T-cell (primary cell): ENCODE results near the gene CTDP1. TPM values are rescaled to one million over a fixed set of nuclear protein-coding genes. Genes with fewer than 3 reads are reported as not detected.

Experiments used
- ATAC-seq, 4 experiments: fragments of 200-7000 bp in 3 of 4; fragments of 150-1000 bp in 1 of 4; cut with Tn5 transposase; replicated peaks in 1 of 4; 1 replicate in 3 of 4; 2 replicates in 1 of 4; pipeline ENCODE4 v1.10.0; 2021; ENCODE audit warnings: moderate library complexity in 3 of 4, mild to moderate bottlenecking in 2 of 4, moderate number of reproducible peaks in 1 of 4
- CTCF ChIA-PET, 2 donors: fragments of 300-600 bp; sonication (Branson Sonifier 250); formaldehyde crosslinking; loops; one replicate each; lab custom pipeline; 2022; ENCODE audit warnings: antibody characterized with exemption in 2 of 2; lab: Charles Lee
- POLR2A ChIA-PET, 2 donors: fragments of 300-600 bp; sonication (Branson Sonifier 250); formaldehyde crosslinking; loops; one replicate each; lab custom pipeline; 2022; ENCODE audit warnings: antibody characterized with exemption in 2 of 2; lab: Charles Lee
- DNase-seq, 35 experiments: peaks; one replicate each; pipeline versions ENCODE4 v3.0.0 to v3.0.0-alpha.2; 2013 to 2023
- H3K27ac ChIP-seq: one replicate; pipeline ENCODE4 v1.5.1; 2013; ENCODE audit warnings: low read length
- H3K27me3 ChIP-seq, 2 experiments: replicated peaks in 1 of 2; 1 replicate in 1 of 2; 2 replicates in 1 of 2; pipeline versions ENCODE4 v1.6.1 to v1.7.0; 2013; ENCODE audit warnings: low read length in 1 of 2, mixed read lengths in 1 of 2; ENCODE audit not compliant: control insufficient read depth in 2 of 2, insufficient read depth in 2 of 2; ENCODE audit errors: extremely low read depth in 1 of 2
- H3K36me3 ChIP-seq, 2 donors: 1 replicate in 1 of 2; 2 replicates in 1 of 2; pipeline versions ENCODE4 v1.6.1 to v1.7.0; 2013; ENCODE audit warnings: low read length in 1 of 2; ENCODE audit not compliant: control insufficient read depth in 2 of 2, insufficient read depth in 1 of 2; ENCODE audit errors: extremely low read depth in 1 of 2
- H3K4me1 ChIP-seq, 2 experiments: 1 replicate in 1 of 2; 2 replicates in 1 of 2; pipeline versions ENCODE4 v1.6.1 to v1.7.0; 2013; ENCODE audit warnings: low read length in 2 of 2, mixed read lengths in 1 of 2; ENCODE audit not compliant: insufficient read depth in 2 of 2, control insufficient read depth in 1 of 2; ENCODE audit errors: extremely low read depth in 1 of 2
- H3K4me3 ChIP-seq, 2 donors: 1 replicate in 1 of 2; 2 replicates in 1 of 2; pipeline versions ENCODE4 v1.5.1 to v1.7.0; 2013; ENCODE audit warnings: mild to moderate bottlenecking in 2 of 2, low read length in 1 of 2, moderate library complexity in 1 of 2; ENCODE audit not compliant: control insufficient read depth in 1 of 2; ENCODE audit errors: extremely low read depth in 1 of 2
- H3K9me3 ChIP-seq: 2 replicates; pipeline ENCODE4 v1.7.0; 2013
- H3K27ac Mint-ChIP-seq, 2 donors: one replicate each; pipeline ENCODE4 v1.8.0; 2020 to 2021; ENCODE audit warnings: mild to moderate bottlenecking in 2 of 2, mixed read lengths in 2 of 2
- H3K27me3 Mint-ChIP-seq, 2 donors: one replicate each; pipeline ENCODE4 v1.8.0; 2021 to 2022; ENCODE audit warnings: mixed read lengths in 2 of 2
- H3K36me3 Mint-ChIP-seq: one replicate; pipeline ENCODE4 v1.8.0; 2021; ENCODE audit warnings: mixed read lengths
- H3K4me1 Mint-ChIP-seq, 3 donors: one replicate each; pipeline ENCODE4 v1.8.0; 2020 to 2022; ENCODE audit warnings: mixed read lengths in 3 of 3, mild to moderate bottlenecking in 1 of 3
- H3K4me3 Mint-ChIP-seq, 3 donors: one replicate each; pipeline ENCODE4 v1.8.0; 2020 to 2022; ENCODE audit warnings: mild to moderate bottlenecking in 3 of 3, mixed read lengths in 3 of 3, moderate library complexity in 3 of 3
- H3K9me3 Mint-ChIP-seq, 3 donors: one replicate each; pipeline ENCODE4 v1.8.0; 2020 to 2022; ENCODE audit warnings: mixed read lengths in 3 of 3
- WGBS: methylation state at CpG from one replicate; pipeline ENCODE4 v1.1.5; 2013; ENCODE audit warnings: missing lambda C conversion rate; ENCODE audit not compliant: insufficient coverage; 5-methylcytosine and 5-hydroxymethylcytosine counted together
- total RNA-seq, 35 experiments: library from RNA in 6 of 35; stranded (reverse) in 6 of 35; fragments of 120-200 nt in 1 of 35; gene quantifications; one replicate each; pipeline versions ENCODE4 v1.2.1 to v1.2.4 and lab custom pipeline; 2013 to 2026

Gene CTDP1
- total RNA-seq, 5 donors from 2014 or later (not counting 1 experiment from before 2014, with no cell fraction given) = 46.3 to 78.0 (median 49.4) TPM

DNA sequence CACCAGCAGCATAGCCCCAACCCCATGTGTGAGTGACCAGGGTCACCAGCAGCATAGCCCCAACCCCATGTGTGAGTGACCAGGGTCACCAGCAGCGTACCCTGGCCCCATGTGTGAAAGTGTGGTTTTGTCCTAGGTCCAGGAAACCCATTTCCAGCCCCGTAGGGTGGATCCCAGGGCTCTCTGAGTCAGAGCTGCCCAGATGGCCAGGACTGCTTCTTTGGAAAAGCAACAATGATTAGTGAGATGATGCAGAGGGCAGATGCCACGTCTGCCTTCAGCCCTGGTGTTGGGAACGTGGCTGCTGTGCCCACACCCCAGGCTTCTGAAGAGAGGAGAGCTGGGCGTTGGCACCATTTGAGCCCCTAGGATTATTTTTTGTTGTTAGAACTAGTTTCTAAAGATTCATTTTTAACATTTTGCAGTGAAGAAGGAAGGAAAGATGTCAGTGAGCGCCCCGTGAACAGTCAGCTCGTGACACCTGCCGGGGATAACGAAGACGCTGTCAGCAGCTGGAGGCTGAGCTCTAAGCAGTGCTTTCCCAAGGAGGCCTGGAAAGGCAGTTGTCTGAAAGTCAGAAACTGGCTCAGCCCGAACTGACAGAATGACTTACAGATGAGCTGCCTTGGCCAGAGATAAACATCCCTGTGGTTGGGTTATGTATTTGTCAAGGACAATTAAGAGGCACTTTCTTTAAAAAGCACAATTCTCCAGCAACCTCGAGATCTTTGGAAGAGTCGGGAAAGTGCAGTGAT, 86.1 kb downstream of the CTDP1 start:
- ChIA-PET POLR2A (no interaction called here), CTCF (no interaction called here)
- Mint-ChIP-seq H3K27ac (no peak overlapping the region), H3K36me3 (no peaks in the 10 kb centered on the region), H3K4me1 (no peaks in the 10 kb centered on the region), H3K4me3 (no peak overlapping the region), H3K9me3 (peaks cover 14 to 29% (median 22%) of the 10 kb centered on the region in 3 donors), H3K27me3 (peaks cover 9 to 16% of the 10 kb centered on the region in 2 donors)
- Histone ChIP-seq H3K27ac (no peak overlapping the region), H3K4me3 (no peak overlapping the region), H3K9me3 (no peaks in the 10 kb centered on the region), H3K27me3 (peaks cover 0 to 32% of the 10 kb centered on the region in 2 experiments), H3K4me1 (no peaks in the 10 kb centered on the region), H3K36me3 (no peaks in the 10 kb centered on the region)
- no peak for ATAC-seq
- 65% methylated on average over 13 of the region's 14 CpGs for WGBS
- no peak for DNase-seq

DNA sequence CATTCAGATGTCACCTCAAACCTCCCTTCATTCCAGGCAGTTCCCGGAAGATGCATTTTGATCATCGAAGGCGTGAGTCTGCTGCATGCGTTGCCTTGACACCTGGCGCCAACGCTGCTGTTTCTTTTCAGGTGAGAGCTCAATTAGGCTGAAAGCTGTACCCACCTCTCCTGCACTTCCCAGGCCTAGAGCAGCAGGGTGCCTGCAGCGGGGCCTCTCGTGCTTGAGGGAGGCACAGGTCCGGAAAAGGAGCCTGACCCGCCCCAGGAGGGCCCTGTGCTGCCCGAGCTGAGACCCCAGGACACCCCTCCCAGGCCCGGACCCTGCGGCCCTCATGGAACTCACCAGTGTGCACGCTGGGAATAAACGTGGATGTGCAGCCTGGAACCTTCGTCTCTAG, 86.7 kb downstream of the CTDP1 start:
- no peaks in the 10 kb centered on the region for H3K4me1 Mint-ChIP-seq
- H3K36me3 Mint-ChIP-seq = no peaks in the 10 kb centered on the region
- no peak overlapping the region for H3K4me3 Mint-ChIP-seq
- Histone ChIP-seq H3K36me3 (no peaks in the 10 kb centered on the region), H3K4me3 (no peak overlapping the region), H3K4me1 (no peaks in the 10 kb centered on the region), H3K9me3 (no peaks in the 10 kb centered on the region), H3K27ac (no peak overlapping the region), H3K27me3 (peaks cover 0 to 32% of the 10 kb centered on the region in 2 experiments)
- no peak overlapping the region for H3K27ac Mint-ChIP-seq
- DNase-seq = no peak
- POLR2A ChIA-PET = no interaction called here
- 72% methylated on average over 14 of the region's 16 CpGs for WGBS
- CTCF ChIA-PET = no interaction called here
- peaks cover 11 to 25% (median 19%) of the 10 kb centered on the region in 3 donors for H3K9me3 Mint-ChIP-seq
- H3K27me3 Mint-ChIP-seq = peaks cover 9 to 16% of the 10 kb centered on the region in 2 donors
- no peak for ATAC-seq

DNA sequence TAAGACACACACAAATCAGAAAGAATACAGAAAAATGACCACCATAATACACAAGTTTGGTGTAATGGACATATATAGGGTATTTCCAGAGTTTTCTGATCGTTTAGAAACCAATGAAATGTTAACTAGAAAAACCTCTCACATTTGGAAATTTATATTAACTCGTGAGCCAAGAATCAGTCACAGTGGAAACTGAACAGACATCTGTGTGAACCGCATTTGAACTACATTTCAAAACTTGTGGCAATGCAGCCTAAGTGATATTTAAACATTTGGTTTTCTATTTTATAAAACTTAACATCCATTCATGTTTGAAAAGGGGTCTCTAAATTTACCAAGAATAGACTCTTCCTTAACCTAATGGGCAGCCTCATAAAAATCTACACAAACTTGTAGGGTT, 89.1 kb downstream of the CTDP1 start:
- H3K4me3 ChIP-seq = no peak overlapping the region
- Mint-ChIP-seq H3K9me3 (peaks cover 7 to 9% (median 8%) of the 10 kb centered on the region in 3 donors), H3K4me1 (no peaks in the 10 kb centered on the region), H3K27ac (no peak overlapping the region), H3K36me3 (no peaks in the 10 kb centered on the region), H3K27me3 (peaks cover 19 to 24% of the 10 kb centered on the region in 2 donors), H3K4me3 (no peak overlapping the region)
- H3K36me3 ChIP-seq = no peaks in the 10 kb centered on the region
- H3K4me1 ChIP-seq = no peaks in the 10 kb centered on the region
- H3K27ac ChIP-seq = no peak overlapping the region
- H3K9me3 ChIP-seq = no peaks in the 10 kb centered on the region
- no CpG with 5 or more reads among the region's 3 CpGs for WGBS
- ChIA-PET CTCF (no interaction called here), POLR2A (no interaction called here)
- DNase-seq (no peak), ATAC-seq (no peak)
- peaks cover 0 to 51% of the 10 kb centered on the region in 2 experiments for H3K27me3 ChIP-seq

DNA sequence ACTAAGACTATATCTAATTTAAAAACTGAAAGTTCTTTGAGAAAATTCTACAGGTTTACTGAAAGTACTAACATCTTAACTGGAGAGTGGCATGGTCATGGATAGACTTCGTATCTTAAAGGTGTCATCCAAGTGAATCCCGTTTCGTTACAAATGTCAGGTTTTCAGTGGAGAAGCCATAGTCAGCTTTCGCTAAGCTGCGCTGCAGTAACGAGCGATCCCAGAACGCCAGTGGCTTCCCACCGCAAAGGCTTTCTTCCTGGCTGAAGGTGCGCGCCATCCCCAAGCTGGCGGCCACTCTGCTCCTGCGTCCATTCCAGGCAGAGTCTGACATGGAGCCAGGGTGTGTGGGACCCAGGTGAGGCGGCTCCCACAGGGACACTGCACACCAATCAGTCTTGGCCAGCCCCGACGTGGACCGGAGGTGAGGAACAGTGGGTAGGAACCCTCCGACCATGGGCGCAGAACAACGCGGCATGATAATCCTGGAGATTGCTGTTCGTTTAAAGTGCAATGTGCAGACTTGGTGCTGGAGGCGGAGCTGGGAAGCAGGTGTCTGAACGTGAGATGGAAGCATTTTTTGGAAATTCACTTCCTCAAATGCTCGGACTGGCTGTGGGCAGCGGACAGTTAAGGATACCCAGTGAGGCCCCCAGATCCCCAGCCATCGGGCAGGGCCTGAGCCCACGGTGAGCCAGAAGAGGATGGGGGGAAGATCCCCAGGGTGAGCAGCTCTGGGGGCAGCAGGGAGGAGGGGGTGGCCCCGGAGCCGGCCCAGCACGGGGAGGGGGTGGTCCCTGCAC, 90.3 kb downstream of the CTDP1 start:
- Histone ChIP-seq H3K36me3 (no peaks in the 10 kb centered on the region), H3K9me3 (no peaks in the 10 kb centered on the region), H3K4me1 (no peaks in the 10 kb centered on the region), H3K27me3 (peaks cover 0 to 55% of the 10 kb centered on the region in 2 experiments), H3K27ac (no peak overlapping the region), H3K4me3 (no peak overlapping the region)
- ChIA-PET CTCF (no interaction called here), POLR2A (no interaction called here)
- ATAC-seq = no peak
- Mint-ChIP-seq H3K4me1 (no peaks in the 10 kb centered on the region), H3K27ac (no peak overlapping the region), H3K27me3 (peaks cover 19 to 27% of the 10 kb centered on the region in 2 donors), H3K9me3 (peaks cover 6 to 9% (median 8%) of the 10 kb centered on the region in 3 donors), H3K36me3 (no peaks in the 10 kb centered on the region), H3K4me3 (no peak overlapping the region)
- no peak for DNase-seq
- WGBS = 88% methylated on average over 28 of the region's 31 CpGs

DNA sequence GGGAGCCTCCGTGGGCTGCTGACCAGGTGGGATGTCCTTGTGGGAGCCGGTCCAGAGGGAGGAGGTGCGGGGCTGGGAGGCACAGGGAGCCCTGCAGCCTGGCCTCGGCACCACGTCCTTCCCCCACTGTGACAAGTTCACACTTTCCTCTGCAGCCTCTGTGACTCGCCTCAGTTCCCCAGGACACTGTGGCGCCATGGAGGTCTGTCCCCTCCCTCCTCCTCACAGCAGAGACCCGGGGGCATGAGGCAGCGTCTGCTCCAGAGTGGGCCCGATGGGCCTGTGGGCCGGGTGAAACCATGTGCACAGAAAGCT, 90.9 kb downstream of the CTDP1 start:
- H3K9me3 ChIP-seq = no peaks in the 10 kb centered on the region
- H3K4me1 ChIP-seq = no peaks in the 10 kb centered on the region
- no peaks in the 10 kb centered on the region for H3K36me3 ChIP-seq
- H3K9me3 Mint-ChIP-seq = peaks cover 6 to 9% (median 8%) of the 10 kb centered on the region in 3 donors
- peaks cover 19 to 30% of the 10 kb centered on the region in 2 donors for H3K27me3 Mint-ChIP-seq
- WGBS = 80% methylated on average over 8 of the region's 11 CpGs
- peaks cover 0 to 58% of the 10 kb centered on the region in 2 experiments for H3K27me3 ChIP-seq
- no peak for DNase-seq
- H3K4me3 ChIP-seq = no peak overlapping the region
- H3K4me1 Mint-ChIP-seq = no peaks in the 10 kb centered on the region
- no peak overlapping the region for H3K4me3 Mint-ChIP-seq
- no peaks in the 10 kb centered on the region for H3K36me3 Mint-ChIP-seq
- no peak overlapping the region for H3K27ac Mint-ChIP-seq
- ChIA-PET POLR2A (no interaction called here), CTCF (no interaction called here)
- ATAC-seq = no peak
- H3K27ac ChIP-seq = no peak overlapping the region

DNA sequence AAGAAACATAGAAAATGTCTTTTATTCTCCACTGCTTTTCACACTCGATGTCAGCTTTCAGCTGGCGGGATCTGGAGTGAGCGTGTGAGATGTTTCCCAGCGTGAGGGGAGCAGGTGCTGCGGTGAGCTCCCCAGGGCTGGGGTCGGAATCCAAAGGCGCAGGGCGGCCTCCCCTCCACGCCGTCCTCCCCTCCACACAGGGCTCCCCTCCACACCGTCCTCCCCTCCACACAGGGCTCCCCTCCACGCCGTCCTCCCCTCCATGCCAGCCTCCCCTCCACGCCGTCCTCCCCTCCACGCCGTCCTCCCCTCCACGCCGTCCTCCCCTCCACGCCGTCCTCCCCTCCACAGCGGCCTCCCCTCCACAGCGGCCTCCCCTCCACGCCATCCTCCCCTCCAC, 91.2 kb downstream of the CTDP1 start:
- Histone ChIP-seq H3K27me3 (peaks cover 0 to 58% of the 10 kb centered on the region in 2 experiments), H3K9me3 (no peaks in the 10 kb centered on the region), H3K4me3 (no peak overlapping the region), H3K27ac (no peak overlapping the region), H3K4me1 (no peaks in the 10 kb centered on the region), H3K36me3 (no peaks in the 10 kb centered on the region)
- H3K9me3 Mint-ChIP-seq = peaks cover 6 to 9% (median 8%) of the 10 kb centered on the region in 3 donors
- no peak overlapping the region for H3K4me3 Mint-ChIP-seq
- ChIA-PET CTCF (no interaction called here), POLR2A (no interaction called here)
- no peaks in the 10 kb centered on the region for H3K4me1 Mint-ChIP-seq
- no peaks in the 10 kb centered on the region for H3K36me3 Mint-ChIP-seq
- ATAC-seq (no peak), DNase-seq (no peak)
- 87% methylated on average over 3 of the region's 24 CpGs for WGBS
- peaks cover 15 to 27% of the 10 kb centered on the region in 2 donors for H3K27me3 Mint-ChIP-seq
- no peak overlapping the region for H3K27ac Mint-ChIP-seq
